Testis (tissue), 2 donors: Measurements from ENCODE around the gene CMTM7.

Experiments used
- POLR2A ChIP-seq: fragments of 450-650 bp; IDR thresholded peaks from one replicate; pipeline ENCODE4 v1.6.1; 2017; ENCODE audit warnings: antibody characterized with exemption, mild to moderate bottlenecking, moderate library complexity
- TF ChIP-seq, protein P1 (sequence below), 3 experiments: fragments of 450-650 bp in 2 of 3; fragments of 200-600 bp in 1 of 3; sonication (generic) in 1 of 3; IDR thresholded peaks; one replicate each; pipeline ENCODE4 v1.5.1; 2016 to 2019; ENCODE audit warnings: antibody characterized with exemption in 3 of 3, mild to moderate bottlenecking in 2 of 3, moderate library complexity in 1 of 3

DNA sequence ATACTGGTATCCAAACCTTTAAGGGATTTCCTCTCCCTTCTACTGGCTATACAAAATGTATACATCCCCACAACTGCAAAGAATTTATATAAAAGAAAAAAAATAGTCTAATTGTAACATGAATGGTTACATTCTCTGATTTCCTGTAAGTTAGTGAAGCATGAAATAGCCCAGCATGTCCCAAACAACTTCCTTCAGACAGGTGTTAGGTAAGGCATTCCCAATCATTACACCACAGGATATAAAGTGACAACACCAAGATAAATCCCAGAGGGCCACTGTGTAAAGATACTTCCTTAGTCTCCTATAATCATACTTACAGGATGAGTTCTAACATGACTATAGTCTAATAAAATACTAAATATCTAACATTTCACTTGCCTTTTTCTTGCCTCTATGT is 103.4 kb downstream of the CMTM7 start:
- TF ChIP-seq, protein P1, sequence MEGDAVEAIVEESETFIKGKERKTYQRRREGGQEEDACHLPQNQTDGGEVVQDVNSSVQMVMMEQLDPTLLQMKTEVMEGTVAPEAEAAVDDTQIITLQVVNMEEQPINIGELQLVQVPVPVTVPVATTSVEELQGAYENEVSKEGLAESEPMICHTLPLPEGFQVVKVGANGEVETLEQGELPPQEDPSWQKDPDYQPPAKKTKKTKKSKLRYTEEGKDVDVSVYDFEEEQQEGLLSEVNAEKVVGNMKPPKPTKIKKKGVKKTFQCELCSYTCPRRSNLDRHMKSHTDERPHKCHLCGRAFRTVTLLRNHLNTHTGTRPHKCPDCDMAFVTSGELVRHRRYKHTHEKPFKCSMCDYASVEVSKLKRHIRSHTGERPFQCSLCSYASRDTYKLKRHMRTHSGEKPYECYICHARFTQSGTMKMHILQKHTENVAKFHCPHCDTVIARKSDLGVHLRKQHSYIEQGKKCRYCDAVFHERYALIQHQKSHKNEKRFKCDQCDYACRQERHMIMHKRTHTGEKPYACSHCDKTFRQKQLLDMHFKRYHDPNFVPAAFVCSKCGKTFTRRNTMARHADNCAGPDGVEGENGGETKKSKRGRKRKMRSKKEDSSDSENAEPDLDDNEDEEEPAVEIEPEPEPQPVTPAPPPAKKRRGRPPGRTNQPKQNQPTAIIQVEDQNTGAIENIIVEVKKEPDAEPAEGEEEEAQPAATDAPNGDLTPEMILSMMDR (IDR thresholded peaks at IDR 0.05) = no peak
- no peak for TF ChIP-seq POLR2A
